Mucosa of rectum (tissue), 2 donors: ENCODE data around the gene MRPL53.

Source experiments
- H3K27ac ChIP-seq, 2 donors: one replicate each; pipeline ENCODE4 v1.7.0; 2013; ENCODE audit warnings: inconsistent platforms in 2 of 2, low read depth in 2 of 2, low read length in 2 of 2
- H3K27me3 ChIP-seq, 2 donors: one replicate each; pipeline ENCODE4 v1.7.0; 2013; ENCODE audit warnings: low read length in 2 of 2; ENCODE audit not compliant: control insufficient read depth in 2 of 2, insufficient read depth in 2 of 2
- H3K36me3 ChIP-seq, 2 donors: one replicate each; pipeline ENCODE4 v1.7.0; 2013; ENCODE audit warnings: low read length in 2 of 2; ENCODE audit not compliant: control insufficient read depth in 2 of 2, insufficient read depth in 2 of 2
- H3K4me1 ChIP-seq, 2 donors: one replicate each; pipeline ENCODE4 v1.7.0; 2013; ENCODE audit warnings: low read length in 2 of 2, mild to moderate bottlenecking in 1 of 2; ENCODE audit not compliant: control insufficient read depth in 2 of 2, insufficient read depth in 2 of 2
- H3K4me3 ChIP-seq, 2 donors: one replicate each; pipeline ENCODE4 v1.7.0; 2013; ENCODE audit warnings: low read length in 2 of 2
- H3K9ac ChIP-seq, 2 donors: one replicate each; pipeline ENCODE4 v1.7.0; 2013; ENCODE audit warnings: low read length in 2 of 2, low read depth in 1 of 2, mild to moderate bottlenecking in 1 of 2
- H3K9me3 ChIP-seq, 2 donors: one replicate each; pipeline ENCODE4 v1.7.0; 2013; ENCODE audit warnings: low read length in 2 of 2; ENCODE audit not compliant: control insufficient read depth in 2 of 2
- donor health status: healthy.
- donor health status: Normal muscosa, but diverticular disease.

MRPL53 gene

DNA sequence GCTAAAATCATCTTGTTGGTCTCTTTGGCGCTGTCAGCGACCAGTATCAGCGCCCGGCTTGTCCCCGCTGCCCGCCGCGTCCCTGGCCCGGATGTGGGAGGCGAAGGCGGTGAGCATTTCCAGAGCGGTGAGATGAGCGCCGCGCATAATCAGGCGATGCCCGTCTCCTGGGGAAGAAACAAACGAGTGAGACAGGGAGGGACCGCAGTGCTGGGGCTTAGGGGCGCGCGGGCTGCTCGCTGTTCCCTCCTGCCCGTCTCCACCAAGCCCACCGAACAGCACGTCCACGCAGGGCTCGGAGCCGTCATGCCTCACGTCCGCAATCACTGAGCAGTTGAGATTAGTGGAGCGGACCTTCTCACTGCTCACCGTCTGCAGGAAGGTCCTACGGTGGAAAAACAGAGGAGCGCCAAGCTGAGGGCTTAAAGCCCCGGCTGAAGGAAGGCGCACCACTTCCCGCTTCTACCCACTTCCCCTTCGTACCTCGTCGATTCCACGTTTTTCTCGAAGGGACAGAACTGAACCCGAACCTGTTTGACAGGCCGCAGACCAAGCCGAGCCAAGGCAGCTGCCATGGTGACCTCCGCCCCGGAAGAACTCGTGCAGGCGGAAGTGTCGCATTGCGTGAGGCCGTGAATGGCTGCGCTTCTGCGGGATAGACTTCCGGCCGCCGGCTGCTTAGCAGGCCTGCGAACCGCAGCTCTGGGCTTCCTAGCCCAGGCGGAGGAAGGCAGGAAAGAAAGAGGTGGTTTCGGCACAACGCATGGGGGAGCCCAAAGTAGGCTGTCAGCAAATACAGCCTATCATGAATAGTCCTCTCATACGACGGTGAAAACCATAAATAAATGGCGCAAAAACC, at the start of gene MRPL53:
Gene MRPL53 (minus strand): TSS at position 595 of the 859 bp plus-strand sequence. CDS start 20 bp downstream, at position 575.
- H3K9me3 ChIP-seq = no peaks in the 10 kb centered on the region

DNA sequence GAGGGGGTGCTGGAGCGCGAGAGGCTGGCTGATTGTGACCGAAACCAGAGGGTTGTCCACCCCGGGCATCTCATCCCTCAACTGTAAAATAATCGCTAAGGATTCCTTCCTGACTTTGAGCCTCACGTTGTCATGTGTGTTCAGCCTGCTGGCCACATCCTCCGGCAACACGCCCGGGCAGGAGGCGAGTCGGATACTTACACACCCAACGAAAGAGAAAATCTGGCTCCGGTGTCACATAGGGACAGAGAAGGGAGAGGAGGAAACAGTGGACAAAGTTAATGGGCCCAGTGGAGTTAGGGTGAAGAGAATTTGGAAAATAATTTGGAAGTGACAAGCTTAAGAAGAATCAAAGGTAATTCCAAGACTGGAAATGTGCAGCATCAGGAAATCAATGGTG, 44.2 kb upstream of the MRPL53 start:
- Histone ChIP-seq H3K4me3 (no peak overlapping the region), H3K27ac (no peak overlapping the region)

More for the DNA sequence above, at the start of gene MRPL53:
- Histone ChIP-seq H3K36me3 (peaks cover 13 to 20% of the 10 kb centered on the region in 2 donors), H3K27me3 (no peaks in the 10 kb centered on the region), H3K27ac (peak within 1 kb of the TSS; percentile 92 to 94), H3K9ac (peak within 1 kb of the TSS; percentile 90 to 91), H3K4me3 (peak within 1 kb of the TSS; percentile 95 to 98), H3K4me1 (peaks cover 16 to 20% of the 10 kb centered on the region in 2 donors)

DNA sequence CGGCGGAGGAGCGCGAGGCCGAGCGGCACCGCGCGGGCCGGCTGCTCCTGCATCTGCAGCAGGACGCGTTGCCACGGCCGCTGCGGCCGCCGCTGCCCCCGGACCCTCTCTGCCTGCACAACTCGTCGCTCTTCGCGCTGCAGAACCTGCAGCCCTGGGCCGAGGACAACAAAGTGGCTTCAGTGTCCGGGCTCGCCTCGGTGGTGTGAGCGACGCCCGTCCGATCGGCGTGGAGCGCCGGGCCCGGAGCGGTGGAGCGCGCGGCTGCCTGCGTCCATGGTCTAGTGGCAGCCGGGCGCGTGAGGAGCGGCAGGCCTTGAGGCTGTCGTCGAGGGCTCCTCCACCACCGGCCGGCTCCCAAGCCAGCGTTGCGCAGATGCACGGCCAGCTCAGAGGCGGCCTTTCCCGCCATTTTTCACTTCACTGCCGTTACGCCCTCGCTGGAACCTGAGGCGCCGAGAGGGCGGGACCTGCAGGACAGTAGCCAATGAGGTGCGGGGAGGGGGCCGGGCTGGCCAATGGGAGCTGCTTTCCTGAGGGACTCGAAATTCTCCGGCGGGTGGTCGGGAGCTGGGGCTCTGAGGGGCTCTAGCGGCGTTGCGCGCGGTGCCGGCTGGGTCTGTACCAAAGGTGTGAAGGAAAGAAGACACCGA, 43.6 kb upstream of the MRPL53 start:
- Histone ChIP-seq H3K4me3 (peak overlapping the region; percentile 7 to 44), H3K9me3 (no peaks in the 10 kb centered on the region), H3K4me1 (peaks cover 6 to 8% of the 10 kb centered on the region in 2 donors), H3K9ac (no peak overlapping the region), H3K27me3 (peaks cover 47 to 51% of the 10 kb centered on the region in 2 donors), H3K36me3 (peaks cover 0 to 2% of the 10 kb centered on the region in 2 donors), H3K27ac (no peak overlapping the region)

More for the DNA sequence above, 44.2 kb upstream of the MRPL53 start:
- H3K4me1 ChIP-seq = peaks cover 6 to 8% of the 10 kb centered on the region in 2 donors
- H3K9ac ChIP-seq = no peak overlapping the region
- H3K9me3 ChIP-seq = no peaks in the 10 kb centered on the region
- peaks cover 0 to 2% of the 10 kb centered on the region in 2 donors for H3K36me3 ChIP-seq
- H3K27me3 ChIP-seq = peaks cover 42 to 46% of the 10 kb centered on the region in 2 donors

DNA sequence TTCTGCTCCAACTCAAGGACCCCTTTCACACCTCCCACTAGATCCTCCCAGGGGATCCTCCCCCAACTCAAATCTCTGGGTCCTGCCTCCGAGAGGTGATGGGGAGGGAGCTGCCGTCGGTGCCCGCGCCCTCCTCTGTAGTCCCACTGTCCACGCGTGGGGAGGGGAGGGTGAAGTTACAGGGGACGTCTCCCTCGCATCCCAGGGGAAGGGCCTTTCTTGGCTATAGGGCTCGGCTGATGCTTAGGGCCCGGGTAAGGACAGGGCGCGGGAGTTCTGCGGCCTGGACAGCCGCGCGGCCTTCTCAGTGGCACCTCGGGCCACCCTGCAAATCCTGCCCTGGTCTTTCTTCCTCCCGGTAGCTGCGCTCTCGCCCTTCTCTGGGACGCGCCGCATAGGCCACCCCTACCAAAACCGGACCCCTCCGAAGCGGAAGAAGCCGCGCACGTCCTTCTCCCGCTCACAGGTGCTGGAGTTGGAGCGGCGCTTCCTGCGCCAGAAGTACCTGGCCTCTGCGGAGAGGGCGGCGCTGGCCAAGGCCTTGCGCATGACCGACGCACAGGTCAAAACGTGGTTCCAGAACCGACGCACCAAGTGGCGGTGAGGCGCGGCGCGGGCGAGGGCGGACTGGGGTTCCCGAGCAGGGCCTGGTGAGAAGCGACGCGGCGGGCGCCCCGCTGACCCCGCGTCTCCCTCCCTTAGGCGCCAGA, 42.9 kb upstream of the MRPL53 start:
- Histone ChIP-seq H3K27ac (no peak overlapping the region), H3K27me3 (peaks cover 52 to 57% of the 10 kb centered on the region in 2 donors), H3K4me3 (peak overlapping the region in 1 of 2 donors; percentile 7), H3K36me3 (peaks cover 0 to 2% of the 10 kb centered on the region in 2 donors), H3K4me1 (peaks cover 6 to 8% of the 10 kb centered on the region in 2 donors), H3K9ac (no peak overlapping the region), H3K9me3 (no peaks in the 10 kb centered on the region)

DNA sequence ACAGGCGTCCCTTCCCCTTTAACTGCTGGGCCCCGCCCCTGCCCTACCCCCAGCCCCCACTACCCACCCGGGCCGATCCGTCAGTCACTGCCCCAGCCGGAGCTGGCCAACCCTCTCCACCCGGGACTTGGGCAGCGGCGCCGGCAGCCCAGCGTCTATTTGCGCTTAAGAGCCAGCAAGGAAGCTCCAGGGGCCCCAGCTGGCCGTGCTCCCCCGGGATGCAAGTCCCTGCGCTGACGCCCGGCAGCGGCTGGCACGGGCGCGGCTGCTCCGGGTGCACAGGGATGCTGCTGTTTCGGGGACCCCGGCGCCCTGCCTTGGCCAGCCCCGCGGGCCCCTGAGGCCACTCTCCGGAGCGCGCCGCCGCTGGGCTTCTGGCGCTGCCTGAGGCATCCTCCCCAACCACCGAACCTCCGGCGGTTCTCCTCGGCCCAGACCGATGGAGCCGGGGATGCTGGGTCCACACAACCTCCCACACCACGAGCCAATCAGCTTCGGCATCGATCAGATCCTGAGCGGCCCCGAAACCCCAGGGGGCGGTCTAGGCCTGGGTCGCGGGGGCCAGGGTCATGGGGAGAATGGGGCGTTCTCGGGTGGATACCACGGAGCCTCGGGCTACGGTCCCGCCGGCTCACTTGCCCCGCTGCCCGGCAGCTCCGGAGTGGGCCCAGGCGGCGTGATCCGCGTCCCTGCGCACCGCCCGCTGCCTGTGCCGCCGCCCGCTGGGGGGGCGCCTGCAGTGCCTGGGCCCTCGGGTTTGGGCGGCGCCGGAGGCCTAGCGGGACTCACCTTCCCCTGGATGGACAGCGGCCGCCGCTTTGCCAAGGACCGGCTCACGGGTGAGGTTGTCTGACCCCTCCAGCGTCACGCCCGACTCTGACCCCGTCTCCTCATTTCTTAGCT, 42.1 kb upstream of the MRPL53 start, which contains the start of gene TLX2:
Gene TLX2 (plus strand): TSS at position 83 of the 903 bp plus-strand sequence. CDS start 357 bp downstream, at position 440.
- Histone ChIP-seq H3K9ac (no peak within 1 kb of the TSS), H3K36me3 (peaks cover 0 to 2% of the 10 kb centered on the region in 2 donors), H3K4me3 (no peak within 1 kb of the TSS), H3K4me1 (peaks cover 6 to 8% of the 10 kb centered on the region in 2 donors), H3K27me3 (peaks cover 58 to 62% of the 10 kb centered on the region in 2 donors), H3K9me3 (no peaks in the 10 kb centered on the region), H3K27ac (no peak within 1 kb of the TSS)

DNA sequence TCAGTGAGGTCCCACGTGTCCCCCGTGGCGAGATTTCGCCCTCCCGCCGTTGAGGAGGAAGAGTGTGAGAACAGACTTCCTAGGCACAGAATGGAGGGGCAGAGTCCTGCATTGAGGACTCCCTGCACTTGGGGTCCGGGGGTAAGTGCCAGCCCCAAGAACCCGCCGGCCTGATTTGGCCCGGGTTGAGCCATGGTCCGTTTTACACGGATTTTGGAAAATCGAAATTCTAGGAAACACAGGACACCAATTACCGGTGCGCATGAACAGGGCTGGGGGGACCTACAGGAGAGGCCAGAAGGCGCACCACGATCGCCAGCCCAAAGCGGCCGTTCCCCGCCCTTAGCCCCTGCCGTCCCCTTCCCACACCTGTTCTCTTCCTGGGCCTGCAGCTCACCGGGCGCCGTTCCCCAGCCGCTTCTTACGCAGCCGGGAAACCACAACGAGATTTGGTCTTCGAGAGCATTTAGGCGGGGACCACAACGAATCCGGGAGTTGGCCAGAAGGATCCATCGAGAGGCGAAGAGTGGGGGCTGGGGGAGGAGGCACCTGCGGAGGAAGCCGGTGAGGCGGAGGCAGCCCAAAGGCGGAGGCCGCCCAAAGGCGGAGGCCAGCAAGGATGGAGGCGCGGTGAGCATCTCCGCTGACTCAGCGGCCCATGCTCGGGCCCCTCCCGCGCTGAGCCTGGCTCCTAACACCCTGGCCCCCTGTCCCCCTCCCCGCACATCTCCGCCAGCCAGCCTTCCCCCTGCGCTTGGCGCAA, 41.3 kb upstream of the MRPL53 start:
- Histone ChIP-seq H3K27ac (no peak overlapping the region), H3K4me1 (peaks cover 6 to 8% of the 10 kb centered on the region in 2 donors), H3K9me3 (no peaks in the 10 kb centered on the region), H3K4me3 (no peak overlapping the region), H3K27me3 (peaks cover 56 to 59% of the 10 kb centered on the region in 2 donors), H3K36me3 (no peaks in the 10 kb centered on the region), H3K9ac (no peak overlapping the region)

DNA sequence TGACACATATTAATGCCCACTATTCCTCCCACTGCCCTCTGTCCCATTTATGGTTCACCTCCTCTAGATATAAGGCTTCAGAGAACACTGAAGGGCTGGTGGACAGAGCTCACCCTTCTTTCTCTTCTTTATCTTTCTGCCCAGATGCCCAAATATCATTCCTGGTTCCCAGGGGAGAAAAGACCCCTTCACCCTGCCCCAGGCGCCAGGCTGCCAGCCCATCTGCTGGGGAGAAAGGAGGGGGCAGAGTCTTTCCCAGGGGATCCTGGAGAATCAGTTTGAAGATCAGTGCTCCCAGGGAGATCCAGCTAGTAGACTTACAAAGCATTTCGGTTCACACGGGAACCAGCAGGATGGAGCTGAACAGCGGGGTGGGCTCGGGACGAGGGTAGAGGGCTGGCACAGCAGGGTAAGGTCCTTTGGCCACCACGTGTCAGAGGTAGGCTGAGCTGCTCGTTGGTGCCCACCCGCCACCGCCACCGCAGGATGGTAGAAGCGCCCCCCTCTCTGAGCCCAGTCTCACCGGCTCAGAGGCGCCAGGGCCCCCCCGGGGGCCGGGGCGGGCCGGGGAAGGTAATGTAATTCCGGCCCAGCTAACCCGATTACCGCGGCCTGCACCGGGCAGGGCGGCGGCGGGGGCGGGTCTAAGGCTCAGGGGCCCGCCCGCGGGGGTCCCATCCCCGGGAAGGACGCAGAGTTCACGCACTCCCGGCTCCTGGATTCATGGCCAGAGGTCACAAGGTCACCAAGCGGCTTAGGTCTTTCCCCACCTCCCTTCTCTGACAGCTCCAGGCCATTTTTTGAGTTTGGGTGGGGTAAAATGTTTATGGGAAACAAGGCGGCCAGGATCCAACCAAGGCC, 40.5 kb upstream of the MRPL53 start:
- Histone ChIP-seq H3K9ac (no peak overlapping the region), H3K27me3 (peaks cover 49 to 59% of the 10 kb centered on the region in 2 donors), H3K4me1 (peaks cover 6 to 13% of the 10 kb centered on the region in 2 donors), H3K36me3 (no peaks in the 10 kb centered on the region), H3K9me3 (no peaks in the 10 kb centered on the region), H3K4me3 (no peak overlapping the region), H3K27ac (no peak overlapping the region)
